GM12864 (cell line): ENCODE results near the gene SAP30BP.

Experiments used
- DNase-seq: peaks from one replicate; pipeline ENCODE4 v3.0.0-alpha.2; 2011; ENCODE audit warnings: low read depth
- H3K4me3 ChIP-seq: 2 replicates; pipeline ENCODE4 v1.5.1; 2011; ENCODE audit warnings: mild to moderate bottlenecking, low read depth, low read length, control low read depth
- TF ChIP-seq, protein P1 (sequence below): IDR thresholded peaks from 2 replicates; pipeline ENCODE4 v1.5.1; 2011; ENCODE audit warnings: low read depth, mild to moderate bottlenecking, moderate library complexity, low read length, control low read depth, inconsistent platforms; ENCODE audit errors: missing control alignments

SAP30BP gene

DNA sequence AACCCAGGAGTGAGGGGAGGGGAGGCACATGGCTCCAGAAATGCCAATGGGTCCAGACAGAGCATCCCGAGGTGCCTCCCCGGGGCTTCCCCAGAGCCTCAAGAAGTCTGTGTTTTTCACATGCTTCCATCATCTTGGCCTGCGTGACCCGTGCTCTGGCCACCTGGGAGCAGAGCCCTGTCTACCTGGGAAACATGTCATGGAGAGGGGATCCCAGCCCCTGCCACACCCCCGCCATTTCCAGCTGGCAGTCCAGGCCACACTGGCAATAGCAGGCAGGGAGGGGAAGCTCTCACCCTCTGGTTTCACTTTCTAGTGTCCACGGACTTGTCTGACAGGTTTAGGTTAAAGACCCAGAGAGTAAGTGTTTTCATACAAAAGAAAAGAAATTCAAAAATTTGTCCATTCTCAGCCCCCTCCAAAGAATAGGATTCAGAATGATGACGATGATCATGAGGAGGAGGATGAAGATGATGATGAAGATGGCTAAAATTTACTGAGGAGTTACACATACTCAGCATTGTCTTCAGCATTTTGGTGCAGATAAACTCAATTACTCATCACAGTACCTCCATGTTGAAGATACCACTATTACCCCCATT lies 24.9 kb upstream of the SAP30BP start:
- DNase-seq, result no peak
- no peak overlapping the region for H3K4me3 ChIP-seq
- TF ChIP-seq, protein P1, sequence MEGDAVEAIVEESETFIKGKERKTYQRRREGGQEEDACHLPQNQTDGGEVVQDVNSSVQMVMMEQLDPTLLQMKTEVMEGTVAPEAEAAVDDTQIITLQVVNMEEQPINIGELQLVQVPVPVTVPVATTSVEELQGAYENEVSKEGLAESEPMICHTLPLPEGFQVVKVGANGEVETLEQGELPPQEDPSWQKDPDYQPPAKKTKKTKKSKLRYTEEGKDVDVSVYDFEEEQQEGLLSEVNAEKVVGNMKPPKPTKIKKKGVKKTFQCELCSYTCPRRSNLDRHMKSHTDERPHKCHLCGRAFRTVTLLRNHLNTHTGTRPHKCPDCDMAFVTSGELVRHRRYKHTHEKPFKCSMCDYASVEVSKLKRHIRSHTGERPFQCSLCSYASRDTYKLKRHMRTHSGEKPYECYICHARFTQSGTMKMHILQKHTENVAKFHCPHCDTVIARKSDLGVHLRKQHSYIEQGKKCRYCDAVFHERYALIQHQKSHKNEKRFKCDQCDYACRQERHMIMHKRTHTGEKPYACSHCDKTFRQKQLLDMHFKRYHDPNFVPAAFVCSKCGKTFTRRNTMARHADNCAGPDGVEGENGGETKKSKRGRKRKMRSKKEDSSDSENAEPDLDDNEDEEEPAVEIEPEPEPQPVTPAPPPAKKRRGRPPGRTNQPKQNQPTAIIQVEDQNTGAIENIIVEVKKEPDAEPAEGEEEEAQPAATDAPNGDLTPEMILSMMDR, result no peak

DNA sequence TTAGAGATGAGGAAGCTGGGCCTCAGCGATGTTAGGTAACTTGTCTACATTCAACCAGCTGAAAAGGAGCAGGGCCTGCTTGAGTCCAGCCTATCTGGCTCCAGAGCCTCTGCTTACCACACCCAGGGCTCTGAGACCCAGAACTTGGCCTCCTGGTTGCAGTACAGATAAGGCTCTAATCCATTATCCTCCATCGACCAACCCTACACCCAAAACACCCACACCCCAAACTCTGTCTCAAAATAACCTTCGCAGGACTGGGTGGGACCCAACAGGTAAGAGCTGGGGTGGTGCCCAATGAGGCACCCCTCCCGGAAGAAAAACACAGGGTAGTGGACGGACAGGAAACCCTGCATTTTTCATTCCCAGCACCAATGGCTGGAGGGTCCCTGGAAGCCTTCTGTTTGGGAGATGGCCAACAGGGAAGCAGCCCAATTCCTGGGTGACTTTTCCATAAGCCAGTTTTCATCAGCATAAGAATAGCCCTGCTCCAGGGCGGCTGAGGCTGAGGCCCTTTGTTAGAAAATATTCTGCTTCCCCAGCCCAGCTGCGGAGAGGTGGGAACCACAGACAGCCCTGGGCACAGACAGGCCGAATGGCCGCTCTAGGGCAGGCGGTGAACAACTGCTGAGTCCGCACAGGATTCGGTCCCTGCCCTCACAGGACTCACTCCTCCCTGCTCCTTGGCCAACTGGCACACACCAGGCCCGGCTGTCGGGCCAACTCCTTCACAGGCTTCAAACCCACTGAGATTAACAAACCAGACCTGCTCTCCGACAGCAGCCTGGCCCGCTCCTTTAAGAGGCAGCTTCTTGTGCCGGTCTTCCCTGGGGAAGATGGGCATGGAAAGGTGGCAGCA lies 24.1 kb upstream of the SAP30BP start:
- DNase-seq, result no peak
- no peak overlapping the region for H3K4me3 ChIP-seq
- TF ChIP-seq, protein P1, result no peak

DNA sequence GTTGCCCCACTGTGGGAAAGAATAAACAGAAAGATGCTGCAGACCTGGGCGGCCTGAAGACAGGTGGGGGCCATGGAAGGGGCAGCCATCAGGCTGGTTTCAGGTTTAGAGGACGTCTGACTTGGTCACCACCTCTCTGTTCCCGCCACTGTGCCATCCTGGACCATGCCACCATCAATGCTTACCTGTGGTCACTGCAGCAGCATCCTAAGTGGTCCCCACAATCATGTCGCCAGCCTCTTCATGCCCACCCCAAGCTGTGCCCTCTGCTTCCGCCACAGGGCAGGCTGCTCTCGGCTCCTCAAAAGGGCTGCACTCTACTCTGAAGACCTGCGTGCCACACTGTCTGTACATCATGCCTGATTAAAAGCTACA lies 23.5 kb upstream of the SAP30BP start:
- no peak for DNase-seq
- TF ChIP-seq, protein P1, result no peak
- no peak overlapping the region for H3K4me3 ChIP-seq

DNA sequence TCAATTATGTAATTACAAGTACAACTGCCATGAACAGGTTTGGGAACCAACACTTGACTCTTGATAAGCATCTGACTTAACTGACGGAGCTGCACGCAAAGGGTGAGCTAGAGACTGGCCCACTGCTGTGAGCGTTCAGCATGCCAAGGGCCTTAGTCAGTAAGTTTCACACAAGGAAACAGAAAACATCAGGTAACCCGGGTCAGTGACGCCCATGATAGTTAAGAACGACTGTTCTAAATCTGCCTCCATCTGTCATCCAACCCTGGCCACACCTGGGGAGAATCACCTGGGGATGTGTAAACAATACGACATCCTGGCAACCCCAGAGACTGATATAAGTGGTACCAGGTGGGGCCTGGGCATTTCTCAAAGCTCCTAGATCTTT lies 21.6 kb upstream of the SAP30BP start:
- DNase-seq, result no peak
- TF ChIP-seq, protein P1, result no peak
- no peak overlapping the region for H3K4me3 ChIP-seq

DNA sequence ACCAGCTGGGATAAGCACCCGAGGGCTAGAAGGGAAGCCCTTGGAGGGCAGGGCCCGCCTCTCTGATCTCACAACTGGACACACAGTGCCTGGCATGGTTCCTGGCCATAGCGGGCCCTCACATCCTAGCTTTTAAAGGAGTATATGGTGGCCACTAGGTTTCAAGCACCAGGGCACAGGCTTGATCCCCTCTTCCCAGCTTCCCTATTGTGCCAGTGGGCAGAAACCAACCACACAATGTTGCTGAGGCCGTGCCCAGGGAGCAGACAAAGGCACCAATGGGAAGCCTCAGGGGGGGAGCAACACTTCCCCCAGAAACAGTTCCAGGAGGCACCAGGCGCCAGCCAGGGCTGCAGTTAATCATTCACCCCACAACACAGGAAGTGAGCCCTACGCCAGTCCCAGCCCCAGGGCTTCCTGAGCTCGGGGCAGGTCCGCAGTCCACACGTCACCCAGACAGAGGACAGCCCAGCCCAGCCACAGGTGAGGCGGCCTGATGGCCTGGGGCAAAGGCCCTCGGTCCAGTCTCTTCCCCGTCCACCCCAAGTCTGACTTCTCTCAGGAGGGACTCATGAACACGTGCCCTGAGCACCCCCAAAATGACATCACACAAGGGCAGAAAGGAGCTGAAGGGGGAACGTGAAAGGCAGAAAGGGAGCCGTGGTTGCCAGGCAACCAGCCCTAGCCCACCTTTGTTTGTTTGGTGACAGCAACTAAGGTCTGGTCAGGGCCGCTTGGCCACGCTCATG lies 21.1 kb upstream of the SAP30BP start:
- TF ChIP-seq, protein P1, result no peak
- no peak overlapping the region for H3K4me3 ChIP-seq
- DNase-seq, result no peak

DNA sequence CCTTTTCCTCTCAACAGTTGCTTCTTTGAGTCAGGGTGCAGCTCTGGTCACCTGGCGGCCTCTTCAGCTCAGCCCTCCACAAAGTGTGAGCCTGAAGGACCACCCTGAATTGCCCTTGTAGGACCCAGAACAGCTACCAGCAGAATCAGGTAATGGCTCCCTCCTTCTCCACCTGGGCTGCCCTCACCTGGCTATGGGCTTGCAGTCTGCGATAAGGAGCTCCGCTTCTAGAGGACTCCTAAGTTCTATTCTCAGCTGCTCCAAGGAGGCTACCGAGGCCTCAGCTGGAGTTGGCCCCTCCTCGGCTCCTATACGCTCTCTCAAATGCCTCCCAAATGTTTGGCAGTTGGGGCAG lies 20.5 kb upstream of the SAP30BP start:
- TF ChIP-seq, protein P1, result no peak
- H3K4me3 ChIP-seq, result no peak overlapping the region
- no peak for DNase-seq
